HepG2 (cell line): ENCODE data around the gene USP1. TPM values are rescaled to one million over a fixed set of nuclear protein-coding genes. Genes with fewer than 3 reads are reported as not detected.

Experiments used
- ETV6 ChIP-seq: sonication (generic); formaldehyde crosslinking; conservative IDR thresholded peaks from 2 replicates; pipeline ENCODE4 v1.4.0; 2020; ENCODE audit warnings: missing genetic modification reagents
- IRF2 ChIP-seq: IDR thresholded peaks from 2 replicates; pipeline ENCODE4 v1.6.1; 2018; ENCODE audit warnings: missing genetic modification reagents, missing compliant biosample characterization
- KMT2A ChIP-seq: sonication (generic); formaldehyde crosslinking; IDR thresholded peaks from 2 replicates; pipeline ENCODE4 v1.4.0; 2020; ENCODE audit warnings: missing genetic modification reagents
- MEIS2 ChIP-seq: sonication (generic); formaldehyde crosslinking; IDR thresholded peaks from 2 replicates; pipeline ENCODE4 v1.9.0; 2021; ENCODE audit warnings: mild to moderate bottlenecking, missing genetic modification reagents
- MTA3 ChIP-seq: sonication (generic); formaldehyde crosslinking; IDR thresholded peaks from 2 replicates; pipeline ENCODE4 v1.4.0; 2020; ENCODE audit warnings: missing genetic modification reagents
- MYC ChIP-seq: sonication (generic); formaldehyde crosslinking; IDR thresholded peaks from 2 replicates; pipeline ENCODE4 v1.9.0; 2021; ENCODE audit warnings: missing genetic modification reagents, borderline replicate concordance
- NR2F6 ChIP-seq, 2 experiments: IDR thresholded peaks; 2 replicates each; pipeline ENCODE4 v1.6.1; 2016; ENCODE audit warnings: antibody characterized with exemption in 1 of 2, mild to moderate bottlenecking in 1 of 2
- PPARG ChIP-seq: conservative IDR thresholded peaks from 2 replicates; pipeline ENCODE4 v1.6.1; 2016; ENCODE audit warnings: missing biosample characterization, missing genetic modification reagents
- THYN1 ChIP-seq: sonication (generic); formaldehyde crosslinking; IDR thresholded peaks from 2 replicates; pipeline ENCODE4 v1.8.1; 2023; ENCODE audit warnings: low read depth, mild to moderate bottlenecking, moderate library complexity, missing genetic modification reagents, borderline replicate concordance
- ZMYM4 ChIP-seq: sonication (generic); formaldehyde crosslinking; IDR thresholded peaks from 2 replicates; pipeline ENCODE4 v1.8.1; 2023; ENCODE audit warnings: mild to moderate bottlenecking, missing genetic modification reagents
- ZNF235 ChIP-seq: sonication (generic); formaldehyde crosslinking; IDR thresholded peaks from 2 replicates; pipeline ENCODE4 v1.8.1; 2023; ENCODE audit warnings: mild to moderate bottlenecking, missing genetic modification reagents, borderline replicate concordance
- ZNF598 ChIP-seq: sonication (generic); formaldehyde crosslinking; IDR thresholded peaks from 2 replicates; pipeline ENCODE4 v1.5.1; 2020; ENCODE audit warnings: mild to moderate bottlenecking, missing genetic modification reagents, borderline replicate concordance
- ZNF670 ChIP-seq: sonication (generic); formaldehyde crosslinking; IDR thresholded peaks from 2 replicates; pipeline ENCODE4 v1.8.0; 2022; ENCODE audit warnings: mild to moderate bottlenecking, missing genetic modification reagents, borderline replicate concordance
- ZNF703 ChIP-seq: sonication (generic); formaldehyde crosslinking; IDR thresholded peaks from 2 replicates; pipeline ENCODE4 v1.5.1; 2020; ENCODE audit warnings: missing genetic modification reagents, mild to moderate bottlenecking, moderate library complexity, borderline replicate concordance
- ZNF713 ChIP-seq: sonication (generic); formaldehyde crosslinking; IDR thresholded peaks from 2 replicates; pipeline ENCODE4 v1.4.0; 2020; ENCODE audit warnings: mild to moderate bottlenecking, missing genetic modification reagents
- polyA plus RNA-seq, 8 experiments: library from polyadenylated mRNA; depleted of rRNA in 3 of 8; stranded (reverse) in 7 of 8; unstranded in 1 of 8; fragments of >200 nt; fragmentation: Illumina TruSeq in 4 of 8; extraction: Trizol in 4 of 8; gene quantifications; 2 replicates each; pipeline versions ENCODE4 v1.2.1 to v1.2.3, GENCODE V29; 2011 to 2016; ENCODE audit warnings: low read depth in 4 of 8, missing spikeins in 1 of 8, mixed read lengths in 1 of 8; ENCODE audit not compliant: insufficient read depth in 1 of 8
- total RNA-seq, 5 experiments: library from RNA; depleted of rRNA; stranded (reverse); fragments of >200 nt; fragmentation: Illumina TruSeq; extraction: Trizol; gene quantifications; 2 replicates each; pipeline ENCODE4 v1.2.3, GENCODE V29; 2016; ENCODE audit warnings: low read depth in 1 of 5
- TF ChIP-seq, protein P1 (sequence below): sonication (generic); formaldehyde crosslinking; IDR thresholded peaks from 2 replicates; pipeline ENCODE4 v1.5.0; 2020; ENCODE audit warnings: missing genetic modification reagents
- TF ChIP-seq, protein P2 (sequence below): sonication (generic); formaldehyde crosslinking; IDR thresholded peaks from 2 replicates; pipeline ENCODE4 v1.9.0; 2021; ENCODE audit warnings: missing genetic modification reagents, borderline replicate concordance
- TF ChIP-seq, protein P3 (sequence below): sonication (generic); formaldehyde crosslinking; IDR thresholded peaks from 2 replicates; pipeline ENCODE4 v1.4.0; 2020; ENCODE audit warnings: low read depth, missing genetic modification reagents
- TF ChIP-seq, protein P4 (sequence below): IDR thresholded peaks from 2 replicates; pipeline ENCODE4 v1.6.1; 2016; ENCODE audit warnings: missing compliant biosample characterization, missing genetic modification reagents, borderline replicate concordance

Gene USP1
- total and polyA plus RNA-seq, 2 of the 13 experiments (the other 11 are each of a cell fraction or from before 2014, with no cell fraction given): 9.0 to 64.6 TPM

DNA sequence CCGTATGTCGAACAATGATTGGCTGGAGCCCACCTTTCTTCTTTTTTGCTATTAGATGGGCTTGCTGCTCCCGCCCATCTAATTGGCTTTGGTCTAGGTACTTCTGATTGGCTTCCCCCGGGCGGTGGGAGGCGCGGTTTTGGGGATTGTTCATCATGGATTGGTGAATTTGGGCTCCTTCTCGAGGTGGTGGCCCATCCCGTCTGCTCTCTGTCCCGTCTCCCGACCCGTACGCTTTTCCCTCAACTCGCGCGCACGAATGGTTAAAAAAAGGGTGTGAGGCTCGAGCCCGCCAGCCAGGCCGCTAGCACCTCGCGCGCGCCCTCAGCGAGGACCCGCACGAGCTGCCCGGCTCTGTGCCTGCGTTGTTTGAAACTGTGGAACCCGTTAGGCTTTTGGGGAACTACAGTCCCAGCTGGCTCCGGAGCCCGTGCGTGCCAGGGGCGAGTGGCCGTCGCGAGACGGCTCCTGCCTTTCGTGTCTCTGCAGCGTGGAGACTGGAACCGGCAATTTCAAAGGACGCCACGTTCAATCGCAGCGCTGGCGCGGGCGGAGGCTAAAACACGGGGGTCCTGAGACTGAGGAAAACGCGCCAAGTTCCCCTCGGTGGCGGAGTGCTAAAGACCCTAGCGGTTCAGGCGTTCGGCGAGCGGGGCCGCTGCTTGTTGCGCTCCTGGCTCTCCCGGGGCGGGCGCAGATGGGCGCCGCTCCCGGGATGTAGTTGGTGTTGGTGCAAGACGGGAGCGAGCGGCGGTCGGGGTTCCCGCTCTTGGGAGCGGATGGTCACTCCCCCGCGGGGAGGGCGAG is at the start of gene USP1 (continued):
- TF ChIP-seq, protein P1, sequence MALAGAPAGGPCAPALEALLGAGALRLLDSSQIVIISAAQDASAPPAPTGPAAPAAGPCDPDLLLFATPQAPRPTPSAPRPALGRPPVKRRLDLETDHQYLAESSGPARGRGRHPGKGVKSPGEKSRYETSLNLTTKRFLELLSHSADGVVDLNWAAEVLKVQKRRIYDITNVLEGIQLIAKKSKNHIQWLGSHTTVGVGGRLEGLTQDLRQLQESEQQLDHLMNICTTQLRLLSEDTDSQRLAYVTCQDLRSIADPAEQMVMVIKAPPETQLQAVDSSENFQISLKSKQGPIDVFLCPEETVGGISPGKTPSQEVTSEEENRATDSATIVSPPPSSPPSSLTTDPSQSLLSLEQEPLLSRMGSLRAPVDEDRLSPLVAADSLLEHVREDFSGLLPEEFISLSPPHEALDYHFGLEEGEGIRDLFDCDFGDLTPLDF (CRISPR knock-in tag): peak; percentile 97
- TF ChIP-seq, protein P2, sequence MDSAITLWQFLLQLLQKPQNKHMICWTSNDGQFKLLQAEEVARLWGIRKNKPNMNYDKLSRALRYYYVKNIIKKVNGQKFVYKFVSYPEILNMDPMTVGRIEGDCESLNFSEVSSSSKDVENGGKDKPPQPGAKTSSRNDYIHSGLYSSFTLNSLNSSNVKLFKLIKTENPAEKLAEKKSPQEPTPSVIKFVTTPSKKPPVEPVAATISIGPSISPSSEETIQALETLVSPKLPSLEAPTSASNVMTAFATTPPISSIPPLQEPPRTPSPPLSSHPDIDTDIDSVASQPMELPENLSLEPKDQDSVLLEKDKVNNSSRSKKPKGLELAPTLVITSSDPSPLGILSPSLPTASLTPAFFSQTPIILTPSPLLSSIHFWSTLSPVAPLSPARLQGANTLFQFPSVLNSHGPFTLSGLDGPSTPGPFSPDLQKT: no peak
- TF ChIP-seq ZNF713 (CRISPR knock-in tag) (no peak; the same call in 1 of the 2 replicates), PPARG (CRISPR knock-in tag) (no peak; the same call in 1 of the 2 replicates), NR2F6 (IDR thresholded peaks at IDR 0.05) (no peak), NR2F6 (CRISPR knock-in tag; IDR thresholded peaks at IDR 0.05) (0 out of 2 replicates have a peak, but pooled peaks have one; percentile 4), MYC (CRISPR knock-in tag) (peak; percentile 76), MEIS2 (CRISPR knock-in tag) (0 out of 2 replicates have a peak, but pooled peaks have one; percentile 6), ZMYM4 (peak; percentile 89), ZNF235 (CRISPR knock-in tag) (peak; percentile 79; the same call in 1 of the 2 replicates), ZNF598 (CRISPR knock-in tag) (peak; percentile 70; the same call in 1 of the 2 replicates), THYN1 (no peak), IRF2 (CRISPR knock-in tag) (peak; percentile 65), KMT2A (CRISPR knock-in tag) (peak; percentile 91), ZNF670 (CRISPR knock-in tag) (0 out of 2 replicates have a peak, but pooled peaks have one; percentile 33), ETV6 (CRISPR knock-in tag) (no peak; the same call in 1 of the 2 replicates), ZNF703 (CRISPR knock-in tag) (no peak; the same call in 1 of the 2 replicates), MTA3 (CRISPR knock-in tag) (no peak)
- TF ChIP-seq, protein P3, sequence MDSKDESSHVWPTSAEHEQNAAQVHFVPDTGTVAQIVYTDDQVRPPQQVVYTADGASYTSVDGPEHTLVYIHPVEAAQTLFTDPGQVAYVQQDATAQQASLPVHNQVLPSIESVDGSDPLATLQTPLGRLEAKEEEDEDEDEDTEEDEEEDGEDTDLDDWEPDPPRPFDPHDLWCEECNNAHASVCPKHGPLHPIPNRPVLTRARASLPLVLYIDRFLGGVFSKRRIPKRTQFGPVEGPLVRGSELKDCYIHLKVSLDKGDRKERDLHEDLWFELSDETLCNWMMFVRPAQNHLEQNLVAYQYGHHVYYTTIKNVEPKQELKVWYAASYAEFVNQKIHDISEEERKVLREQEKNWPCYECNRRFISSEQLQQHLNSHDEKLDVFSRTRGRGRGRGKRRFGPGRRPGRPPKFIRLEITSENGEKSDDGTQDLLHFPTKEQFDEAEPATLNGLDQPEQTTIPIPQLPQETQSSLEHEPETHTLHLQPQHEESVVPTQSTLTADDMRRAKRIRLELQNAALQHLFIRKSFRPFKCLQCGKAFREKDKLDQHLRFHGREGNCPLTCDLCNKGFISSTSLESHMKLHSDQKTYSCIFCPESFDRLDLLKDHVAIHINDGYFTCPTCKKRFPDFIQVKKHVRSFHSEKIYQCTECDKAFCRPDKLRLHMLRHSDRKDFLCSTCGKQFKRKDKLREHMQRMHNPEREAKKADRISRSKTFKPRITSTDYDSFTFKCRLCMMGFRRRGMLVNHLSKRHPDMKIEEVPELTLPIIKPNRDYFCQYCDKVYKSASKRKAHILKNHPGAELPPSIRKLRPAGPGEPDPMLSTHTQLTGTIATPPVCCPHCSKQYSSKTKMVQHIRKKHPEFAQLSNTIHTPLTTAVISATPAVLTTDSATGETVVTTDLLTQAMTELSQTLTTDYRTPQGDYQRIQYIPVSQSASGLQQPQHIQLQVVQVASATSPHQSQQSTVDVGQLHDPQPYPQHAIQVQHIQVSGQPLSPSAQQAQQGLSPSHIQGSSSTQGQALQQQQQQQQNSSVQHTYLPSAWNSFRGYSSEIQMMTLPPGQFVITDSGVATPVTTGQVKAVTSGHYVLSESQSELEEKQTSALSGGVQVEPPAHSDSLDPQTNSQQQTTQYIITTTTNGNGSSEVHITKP (CRISPR knock-in tag): no peak
- TF ChIP-seq, protein P4, sequence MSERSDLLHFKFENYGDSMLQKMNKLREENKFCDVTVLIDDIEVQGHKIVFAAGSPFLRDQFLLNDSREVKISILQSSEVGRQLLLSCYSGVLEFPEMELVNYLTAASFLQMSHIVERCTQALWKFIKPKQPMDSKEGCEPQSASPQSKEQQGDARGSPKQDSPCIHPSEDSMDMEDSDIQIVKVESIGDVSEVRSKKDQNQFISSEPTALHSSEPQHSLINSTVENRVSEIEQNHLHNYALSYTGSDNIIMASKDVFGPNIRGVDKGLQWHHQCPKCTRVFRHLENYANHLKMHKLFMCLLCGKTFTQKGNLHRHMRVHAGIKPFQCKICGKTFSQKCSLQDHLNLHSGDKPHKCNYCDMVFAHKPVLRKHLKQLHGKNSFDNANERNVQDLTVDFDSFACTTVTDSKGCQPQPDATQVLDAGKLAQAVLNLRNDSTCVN (CRISPR knock-in tag): no peak
